GM18526 (cell line): ENCODE results near the gene RPS6KA5.

Experiments used
- POLR2A ChIP-seq: IDR thresholded peaks from 3 replicates; pipeline ENCODE4 v1.6.1; 2011; ENCODE audit not compliant: insufficient read length; ENCODE audit errors: extremely low read depth

The RPS6KA5 gene

GRCh38 chr14:90971687-90972086 is 88.8 kb downstream of the RPS6KA5 start:
- no peak for TF ChIP-seq POLR2A

GRCh38 chr14:90970167-90970600 is 90.3 kb downstream of the RPS6KA5 start:
- TF ChIP-seq POLR2A, result no peak

GRCh38 chr14:90969531-90970166 is 90.8 kb downstream of the RPS6KA5 start:
- no peak for TF ChIP-seq POLR2A

GRCh38 chr14:90968025-90968424 is 92.4 kb downstream of the RPS6KA5 start:
- no peak for TF ChIP-seq POLR2A

- TF ChIP-seq POLR2A, result no peak
Measured at GRCh38 chr14:90966493-90966892, 93.9 kb downstream of the RPS6KA5 start.

GRCh38 chr14:90965765-90966164 is 94.7 kb downstream of the RPS6KA5 start:
- no peak for TF ChIP-seq POLR2A

- TF ChIP-seq POLR2A, result no peak
Measured at GRCh38 chr14:90963343-90963742, 97.1 kb downstream of the RPS6KA5 start.

- TF ChIP-seq POLR2A, result no peak
Measured at GRCh38 chr14:90962505-90963109, 97.8 kb downstream of the RPS6KA5 start.

GRCh38 chr14:90960818-90961217 is 99.6 kb downstream of the RPS6KA5 start:
- no peak for TF ChIP-seq POLR2A

GRCh38 chr14:90959344-90959743 is 101.1 kb downstream of the RPS6KA5 start:
- no peak for TF ChIP-seq POLR2A

GRCh38 chr14:90956273-90956672 is 104.2 kb downstream of the RPS6KA5 start:
- no peak for TF ChIP-seq POLR2A

- no peak for TF ChIP-seq POLR2A
Measured at GRCh38 chr14:90943367-90943766, 117.1 kb downstream of the RPS6KA5 start.

GRCh38 chr14:90942511-90942910 is 117.9 kb downstream of the RPS6KA5 start:
- TF ChIP-seq POLR2A, result no peak

- no peak for TF ChIP-seq POLR2A
Measured at GRCh38 chr14:90941706-90942105, 118.7 kb downstream of the RPS6KA5 start.

GRCh38 chr14:90940318-90940962 is 120.0 kb downstream of the RPS6KA5 start:
- TF ChIP-seq POLR2A, result no peak

GRCh38 chr14:90938615-90939014 is 121.8 kb downstream of the RPS6KA5 start:
- no peak for TF ChIP-seq POLR2A

GRCh38 chr14:90936757-90937440 is 123.5 kb downstream of the RPS6KA5 start:
- no peak for TF ChIP-seq POLR2A
